Panc1 (cell line): ENCODE results near the gene HMMR. TPM values are rescaled to one million over a fixed set of nuclear protein-coding genes. Genes with fewer than 3 reads are reported as not detected.

ENCODE experiments used
- ATAC-seq: fragments of 200-7000 bp; cut with Tn5 transposase; 2 replicates; pipeline ENCODE4 v1.9.1; 2020; ENCODE audit warnings: mild to moderate bottlenecking, moderate library complexity
- BruUV-seq: library from RNA; stranded (reverse); fragments of 400-500 nt; replicated peaks from 2 replicates; lab custom pipeline; 2021; lab: Mats Ljungman, UMichigan
- CTCF ChIA-PET: fragments of 300-600 bp; sonication (Branson Sonifier 250); formaldehyde crosslinking; loops from one replicate; lab custom pipeline; 2022; ENCODE audit warnings: antibody characterized with exemption; lab: Charles Lee
- POLR2A ChIA-PET: fragments of 300-600 bp; sonication (Branson Sonifier 250); formaldehyde crosslinking; loops from one replicate; lab custom pipeline; 2022; ENCODE audit warnings: antibody characterized with exemption; lab: Charles Lee
- DNase-seq: peaks from one replicate; pipeline ENCODE4 v3.0.0-alpha.2; 2010; ENCODE audit warnings: low read depth, low spot score
- H3K27ac ChIP-seq: 2 replicates; pipeline ENCODE4 v1.5.1; 2011; ENCODE audit warnings: mild to moderate bottlenecking, low read length, inconsistent platforms
- H3K27me3 ChIP-seq: fragments of 200-500 bp; sonication (Bioruptor generic); 2 replicates; pipeline ENCODE4 v1.6.0; 2014; ENCODE audit warnings: low read length, inconsistent platforms; ENCODE audit not compliant: control insufficient read depth, insufficient read depth
- H3K36me3 ChIP-seq: fragments of 200-500 bp; sonication (Bioruptor generic); 2 replicates; pipeline ENCODE4 v1.5.1; 2014; ENCODE audit warnings: inconsistent platforms, mild to moderate bottlenecking, low read length, moderate library complexity; ENCODE audit not compliant: control insufficient read depth, insufficient read depth
- H3K4me1 ChIP-seq: 2 replicates; pipeline ENCODE4 v1.5.1; 2011; ENCODE audit warnings: inconsistent platforms, mild to moderate bottlenecking, low read length, moderate library complexity; ENCODE audit not compliant: control insufficient read depth, insufficient read depth
- H3K4me3 ChIP-seq, 2 experiments: 2 replicates each; pipeline ENCODE4 v1.5.1; 2011 to 2012; ENCODE audit warnings: low read depth in 2 of 2, low read length in 2 of 2, mild to moderate bottlenecking in 2 of 2, inconsistent platforms in 1 of 2, moderate library complexity in 1 of 2
- H3K9me3 ChIP-seq: fragments of 200-500 bp; sonication (Bioruptor generic); 2 replicates; pipeline ENCODE4 v1.5.1; 2014; ENCODE audit warnings: low read depth, mild to moderate bottlenecking, inconsistent platforms, low read length, moderate library complexity; ENCODE audit not compliant: control insufficient read depth, insufficient read depth
- POLR2AphosphoS5 ChIP-seq: IDR thresholded peaks from 2 replicates; pipeline ENCODE4 v1.6.1; 2012; ENCODE audit warnings: mild to moderate bottlenecking, low read depth, low read length, moderate library complexity
- SIN3A ChIP-seq: IDR thresholded peaks from 2 replicates; pipeline ENCODE4 v1.6.1; 2012; ENCODE audit warnings: low read depth, mild to moderate bottlenecking, low read length, moderate library complexity, borderline replicate concordance; ENCODE audit not compliant: insufficient read depth
- TCF7L2 ChIP-seq: IDR thresholded peaks from 2 replicates; pipeline ENCODE4 v1.6.1; 2011; ENCODE audit warnings: mild to moderate bottlenecking, low read depth, low read length, inconsistent platforms
- in situ Hi-C: cut with HindIII; loops from 2 replicates; pipeline ENCODE4 v1.10.0; 2016; ENCODE audit warnings: low sequenced_read_pairs, low pct_unique_long_range_greater_than_20kb
- intact Hi-C: fragments of 100-400 bp; cut with micrococcal nuclease; formaldehyde crosslinking; loops from one replicate; pipeline ENCODE4 v1.10.0; 2022; ENCODE audit not compliant: unreplicated experiment
- total RNA-seq: library from RNA; stranded (reverse); gene quantifications from one replicate; pipeline ENCODE4 v1.2.1, GENCODE V29; 2021; ENCODE audit not compliant: unreplicated experiment
- TF ChIP-seq, protein P1 (sequence below), 2 experiments: IDR thresholded peaks; 2 replicates each; pipeline ENCODE4 v1.6.1; 2011 to 2012; ENCODE audit warnings: low read depth in 2 of 2, control low read depth in 1 of 2, low read length in 1 of 2, mild to moderate bottlenecking in 1 of 2, moderate library complexity in 1 of 2; ENCODE audit not compliant: insufficient read depth in 1 of 2
- TF ChIP-seq, protein P2 (sequence below): fragments of 450-650 bp; IDR thresholded peaks from 2 replicates; pipeline ENCODE4 v1.5.1; 2017; ENCODE audit warnings: mild to moderate bottlenecking

The HMMR gene
- total RNA-seq, 1 experiment from 2014 or later: 42.5 TPM

DNA sequence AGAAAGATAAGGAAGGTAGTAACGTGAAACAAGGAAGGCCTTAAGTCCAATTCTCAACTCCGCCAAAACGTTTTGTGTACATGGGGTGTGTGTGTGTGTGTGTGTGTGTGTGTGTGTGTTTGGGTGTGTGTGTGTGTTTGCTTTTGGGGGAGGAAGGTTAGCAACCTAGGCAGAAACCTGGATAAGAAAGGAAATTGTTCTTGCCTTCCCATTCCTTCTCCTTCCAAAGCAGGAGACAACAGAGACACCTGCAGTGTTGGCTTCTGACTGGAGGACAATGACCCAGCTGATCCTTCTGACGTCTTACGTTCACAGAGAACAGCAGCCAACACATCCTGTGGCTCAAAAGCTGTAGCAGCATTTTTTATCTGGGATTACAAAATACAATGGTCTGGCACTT, 27.2 kb upstream of the HMMR start:
- TF ChIP-seq, protein P1, sequence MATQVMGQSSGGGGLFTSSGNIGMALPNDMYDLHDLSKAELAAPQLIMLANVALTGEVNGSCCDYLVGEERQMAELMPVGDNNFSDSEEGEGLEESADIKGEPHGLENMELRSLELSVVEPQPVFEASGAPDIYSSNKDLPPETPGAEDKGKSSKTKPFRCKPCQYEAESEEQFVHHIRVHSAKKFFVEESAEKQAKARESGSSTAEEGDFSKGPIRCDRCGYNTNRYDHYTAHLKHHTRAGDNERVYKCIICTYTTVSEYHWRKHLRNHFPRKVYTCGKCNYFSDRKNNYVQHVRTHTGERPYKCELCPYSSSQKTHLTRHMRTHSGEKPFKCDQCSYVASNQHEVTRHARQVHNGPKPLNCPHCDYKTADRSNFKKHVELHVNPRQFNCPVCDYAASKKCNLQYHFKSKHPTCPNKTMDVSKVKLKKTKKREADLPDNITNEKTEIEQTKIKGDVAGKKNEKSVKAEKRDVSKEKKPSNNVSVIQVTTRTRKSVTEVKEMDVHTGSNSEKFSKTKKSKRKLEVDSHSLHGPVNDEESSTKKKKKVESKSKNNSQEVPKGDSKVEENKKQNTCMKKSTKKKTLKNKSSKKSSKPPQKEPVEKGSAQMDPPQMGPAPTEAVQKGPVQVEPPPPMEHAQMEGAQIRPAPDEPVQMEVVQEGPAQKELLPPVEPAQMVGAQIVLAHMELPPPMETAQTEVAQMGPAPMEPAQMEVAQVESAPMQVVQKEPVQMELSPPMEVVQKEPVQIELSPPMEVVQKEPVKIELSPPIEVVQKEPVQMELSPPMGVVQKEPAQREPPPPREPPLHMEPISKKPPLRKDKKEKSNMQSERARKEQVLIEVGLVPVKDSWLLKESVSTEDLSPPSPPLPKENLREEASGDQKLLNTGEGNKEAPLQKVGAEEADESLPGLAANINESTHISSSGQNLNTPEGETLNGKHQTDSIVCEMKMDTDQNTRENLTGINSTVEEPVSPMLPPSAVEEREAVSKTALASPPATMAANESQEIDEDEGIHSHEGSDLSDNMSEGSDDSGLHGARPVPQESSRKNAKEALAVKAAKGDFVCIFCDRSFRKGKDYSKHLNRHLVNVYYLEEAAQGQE (IDR thresholded peaks at IDR 0.05; ENCODE audit: insufficient read depth in 1 of 2, low read depth in 2 of 2, low read length in 1 of 2): no peak
- TF ChIP-seq TCF7L2 (no peak), SIN3A (no peak), POLR2AphosphoS5 (no peak)
- TF ChIP-seq, protein P2, sequence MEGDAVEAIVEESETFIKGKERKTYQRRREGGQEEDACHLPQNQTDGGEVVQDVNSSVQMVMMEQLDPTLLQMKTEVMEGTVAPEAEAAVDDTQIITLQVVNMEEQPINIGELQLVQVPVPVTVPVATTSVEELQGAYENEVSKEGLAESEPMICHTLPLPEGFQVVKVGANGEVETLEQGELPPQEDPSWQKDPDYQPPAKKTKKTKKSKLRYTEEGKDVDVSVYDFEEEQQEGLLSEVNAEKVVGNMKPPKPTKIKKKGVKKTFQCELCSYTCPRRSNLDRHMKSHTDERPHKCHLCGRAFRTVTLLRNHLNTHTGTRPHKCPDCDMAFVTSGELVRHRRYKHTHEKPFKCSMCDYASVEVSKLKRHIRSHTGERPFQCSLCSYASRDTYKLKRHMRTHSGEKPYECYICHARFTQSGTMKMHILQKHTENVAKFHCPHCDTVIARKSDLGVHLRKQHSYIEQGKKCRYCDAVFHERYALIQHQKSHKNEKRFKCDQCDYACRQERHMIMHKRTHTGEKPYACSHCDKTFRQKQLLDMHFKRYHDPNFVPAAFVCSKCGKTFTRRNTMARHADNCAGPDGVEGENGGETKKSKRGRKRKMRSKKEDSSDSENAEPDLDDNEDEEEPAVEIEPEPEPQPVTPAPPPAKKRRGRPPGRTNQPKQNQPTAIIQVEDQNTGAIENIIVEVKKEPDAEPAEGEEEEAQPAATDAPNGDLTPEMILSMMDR: no peak
- POLR2A ChIA-PET: no interaction called here
- intact Hi-C loops: no loop called here
- peaks cover 3% of the 10 kb centered on the region; the same call in 1 of the 2 replicates for H3K36me3 ChIP-seq
- no peaks in the 10 kb centered on the region for H3K27me3 ChIP-seq
- in situ Hi-C loops: no loop called here
- BruUV-seq: no TSS peak
- ATAC-seq (no peak), DNase-seq (no peak)
- no peaks in the 10 kb centered on the region for H3K9me3 ChIP-seq
- no peak overlapping the region for H3K4me3 ChIP-seq
- CTCF ChIA-PET: no interaction called here
- no peak overlapping the region for H3K27ac ChIP-seq
- H3K4me1 ChIP-seq: peaks cover 16% of the 10 kb centered on the region

DNA sequence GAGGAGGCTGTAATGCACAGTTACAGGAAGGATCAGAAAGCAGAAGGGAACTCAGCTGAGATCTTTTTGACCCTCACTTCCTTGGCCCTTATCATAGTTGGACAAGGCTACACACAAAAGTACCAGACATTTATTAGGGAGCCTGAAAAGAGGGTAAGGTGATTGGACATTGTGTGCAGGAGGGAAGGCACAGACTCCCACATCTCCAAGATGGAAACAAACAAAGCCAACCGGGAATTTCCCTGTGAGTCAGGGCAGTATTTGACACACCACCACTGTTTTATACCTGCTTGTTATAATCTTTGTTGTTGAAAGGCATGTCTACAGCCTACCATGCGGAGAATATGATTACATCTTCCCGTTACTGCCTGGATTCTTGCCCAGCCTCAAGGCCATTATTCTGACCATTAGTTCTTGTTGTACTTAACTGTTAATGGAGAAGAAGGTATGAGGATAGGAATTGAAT, 26.0 kb upstream of the HMMR start:
- Histone ChIP-seq H3K4me3 (no peak overlapping the region), H3K9me3 (no peaks in the 10 kb centered on the region), H3K27ac (peak overlapping the region; percentile 3; the same call in 1 of the 2 replicates), H3K4me1 (peaks cover 21% of the 10 kb centered on the region), H3K36me3 (peaks cover 5% of the 10 kb centered on the region), H3K27me3 (no peaks in the 10 kb centered on the region)
- no TSS peak for BruUV-seq
- TF ChIP-seq POLR2AphosphoS5 (peak; percentile 34; the same call in 1 of the 2 replicates), SIN3A (no peak)
- in situ Hi-C loops (no loop called here), intact Hi-C loops (no loop called here)
- DNase-seq (no peak), ATAC-seq (peak; percentile 45)
- POLR2A ChIA-PET: no interaction called here
- CTCF ChIA-PET: no interaction called here

DNA sequence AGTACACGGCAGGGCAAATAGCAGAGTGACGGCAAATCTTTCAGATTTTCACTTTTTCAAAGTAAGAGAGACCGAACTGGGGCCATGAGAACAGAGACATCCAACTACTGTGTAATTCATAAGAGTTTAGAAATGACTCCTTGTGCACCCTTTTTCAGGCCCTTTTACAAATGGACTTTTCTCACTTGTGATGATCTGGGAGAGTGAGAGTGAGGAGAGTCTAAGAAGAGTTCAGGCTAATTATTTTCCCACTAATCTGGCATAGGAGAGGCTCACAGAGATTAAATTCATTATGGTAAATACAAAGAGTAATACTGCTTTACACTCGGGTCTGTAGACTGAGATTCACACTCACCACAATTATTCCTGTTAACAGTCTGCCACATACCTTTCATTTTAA, 23.9 kb upstream of the HMMR start:
- in situ Hi-C loops (no loop called here), intact Hi-C loops (no loop called here)
- ChIA-PET POLR2A (no interaction called here), CTCF (no interaction called here)
- no peak for ATAC-seq
- H3K4me1 ChIP-seq: peaks cover 30% of the 10 kb centered on the region
- no peaks in the 10 kb centered on the region for H3K9me3 ChIP-seq
- TF ChIP-seq, protein P1 (IDR thresholded peaks at IDR 0.05; ENCODE audit: insufficient read depth in 1 of 2, low read depth in 2 of 2, low read length in 1 of 2): no peak
- TF ChIP-seq, protein P2: no peak
- no peak for TF ChIP-seq POLR2AphosphoS5
- TSS peak; percentile 94 for BruUV-seq
- H3K36me3 ChIP-seq: peaks cover 21% of the 10 kb centered on the region
- no peak for DNase-seq
- peak overlapping the region; percentile 81 to 97 for H3K4me3 ChIP-seq
- H3K27ac ChIP-seq: peak overlapping the region; percentile 94
- no peaks in the 10 kb centered on the region for H3K27me3 ChIP-seq
